Activated CD4-positive, alpha-beta T cell treated with anti-CD3 and anti-CD28 coated beads, Interleukin-2, amount 10 ng/mL, durations not matched to agents 24 days and 14 days (primary cell): Measurements from ENCODE around the gene C1orf87. TPM values are rescaled to one million over a fixed set of nuclear protein-coding genes. Genes with fewer than 3 reads are reported as not detected.
A peak's percentile ranks its signal among the peaks of the same experiment; 100 is the strongest.

ENCODE experiments used
- DNase-seq: peaks from one replicate; pipeline ENCODE4 v3.0.0; 2022
- H3K27ac Mint-ChIP-seq: one replicate; pipeline ENCODE4 v1.8.0; 2022; ENCODE audit warnings: mild to moderate bottlenecking, mixed read lengths
- H3K27me3 Mint-ChIP-seq: one replicate; pipeline ENCODE4 v1.8.0; 2022; ENCODE audit warnings: mixed read lengths
- H3K36me3 Mint-ChIP-seq: one replicate; pipeline ENCODE4 v1.8.0; 2022; ENCODE audit warnings: low read depth, mild to moderate bottlenecking, mixed read lengths
- H3K4me1 Mint-ChIP-seq: one replicate; pipeline ENCODE4 v1.8.0; 2021; ENCODE audit warnings: mixed read lengths
- H3K4me3 Mint-ChIP-seq: one replicate; pipeline ENCODE4 v1.8.0; 2022; ENCODE audit warnings: mild to moderate bottlenecking, moderate library complexity, mixed read lengths
- H3K9me3 Mint-ChIP-seq: one replicate; pipeline ENCODE4 v1.8.0; 2021; ENCODE audit warnings: mixed read lengths
- intact Hi-C: fragments of 100-400 bp; cut with micrococcal nuclease; formaldehyde crosslinking; loops from one replicate; pipeline ENCODE4 v1.15.1; 2023
- total RNA-seq: library from RNA; stranded (reverse); gene quantifications from 2 replicates; pipeline ENCODE4 v1.2.3, GENCODE V29; 2022

Gene C1orf87
- total RNA-seq, 1 donor from 2014 or later, result not detected

- Mint-ChIP-seq H3K4me3 (no peak overlapping the region), H3K4me1 (no peaks in the 10 kb centered on the region), H3K27ac (no peak overlapping the region), H3K9me3 (no peaks in the 10 kb centered on the region), H3K27me3 (no peaks in the 10 kb centered on the region), H3K36me3 (no peaks in the 10 kb centered on the region)
- peak; percentile 19 for DNase-seq
- intact Hi-C loops, result no loop called here
Observed at GRCh38 chr1:60041783-60042182, 31.8 kb downstream of the C1orf87 start.

GRCh38 chr1:60037669-60038068, 35.9 kb downstream of the C1orf87 start:
- Mint-ChIP-seq H3K9me3 (no peaks in the 10 kb centered on the region), H3K27ac (no peak overlapping the region), H3K4me1 (no peaks in the 10 kb centered on the region), H3K36me3 (no peaks in the 10 kb centered on the region), H3K27me3 (no peaks in the 10 kb centered on the region), H3K4me3 (no peak overlapping the region)
- DNase-seq, result no peak
- intact Hi-C loops, result no loop called here

GRCh38 chr1:60036856-60037460, 36.6 kb downstream of the C1orf87 start:
- no peaks in the 10 kb centered on the region for H3K36me3 Mint-ChIP-seq
- no peak overlapping the region for H3K27ac Mint-ChIP-seq
- H3K9me3 Mint-ChIP-seq, result no peaks in the 10 kb centered on the region
- no peaks in the 10 kb centered on the region for H3K27me3 Mint-ChIP-seq
- no peaks in the 10 kb centered on the region for H3K4me1 Mint-ChIP-seq
- intact Hi-C loops, result no loop called here
- DNase-seq, result no peak
- no peak overlapping the region for H3K4me3 Mint-ChIP-seq

- intact Hi-C loops, result no loop called here
- H3K27me3 Mint-ChIP-seq, result no peaks in the 10 kb centered on the region
- no peak overlapping the region for H3K4me3 Mint-ChIP-seq
- no peak overlapping the region for H3K27ac Mint-ChIP-seq
- H3K4me1 Mint-ChIP-seq, result no peaks in the 10 kb centered on the region
- H3K36me3 Mint-ChIP-seq, result no peaks in the 10 kb centered on the region
- DNase-seq, result no peak
- no peaks in the 10 kb centered on the region for H3K9me3 Mint-ChIP-seq
Observed at GRCh38 chr1:60035921-60036320, 37.6 kb downstream of the C1orf87 start.

GRCh38 chr1:60034999-60035398, 38.6 kb downstream of the C1orf87 start:
- DNase-seq, result no peak
- Mint-ChIP-seq H3K4me3 (no peak overlapping the region), H3K9me3 (no peaks in the 10 kb centered on the region), H3K27me3 (no peaks in the 10 kb centered on the region), H3K4me1 (no peaks in the 10 kb centered on the region), H3K36me3 (no peaks in the 10 kb centered on the region), H3K27ac (no peak overlapping the region)
- intact Hi-C loops, result no loop called here

- Mint-ChIP-seq H3K27ac (no peak overlapping the region), H3K4me3 (no peak overlapping the region), H3K36me3 (no peaks in the 10 kb centered on the region), H3K4me1 (no peaks in the 10 kb centered on the region), H3K27me3 (no peaks in the 10 kb centered on the region), H3K9me3 (no peaks in the 10 kb centered on the region)
- intact Hi-C loops, result no loop called here
- DNase-seq, result no peak
Observed at GRCh38 chr1:60033066-60033465, 40.5 kb downstream of the C1orf87 start.

- H3K4me3 Mint-ChIP-seq, result no peak overlapping the region
- no peak for DNase-seq
- intact Hi-C loops, result no loop called here
- no peak overlapping the region for H3K27ac Mint-ChIP-seq
- no peaks in the 10 kb centered on the region for H3K4me1 Mint-ChIP-seq
- no peaks in the 10 kb centered on the region for H3K9me3 Mint-ChIP-seq
- no peaks in the 10 kb centered on the region for H3K27me3 Mint-ChIP-seq
- H3K36me3 Mint-ChIP-seq, result no peaks in the 10 kb centered on the region
Observed at GRCh38 chr1:60031146-60031545, 42.4 kb downstream of the C1orf87 start.

GRCh38 chr1:60025552-60025951, 48.0 kb downstream of the C1orf87 start:
- Mint-ChIP-seq H3K4me1 (no peaks in the 10 kb centered on the region), H3K4me3 (no peak overlapping the region), H3K27ac (no peak overlapping the region)

GRCh38 chr1:60017508-60018205, 55.9 kb downstream of the C1orf87 start:
- Mint-ChIP-seq H3K9me3 (no peaks in the 10 kb centered on the region), H3K27ac (no peak overlapping the region), H3K36me3 (no peaks in the 10 kb centered on the region), H3K27me3 (peaks cover 3% of the 10 kb centered on the region), H3K4me1 (no peaks in the 10 kb centered on the region), H3K4me3 (no peak overlapping the region)
- DNase-seq, result no peak
- intact Hi-C loops, result no loop called here

More at GRCh38 chr1:60025552-60025951, 48.0 kb downstream of the C1orf87 start:
- Mint-ChIP-seq H3K36me3 (no peaks in the 10 kb centered on the region), H3K27me3 (peaks cover 7% of the 10 kb centered on the region), H3K9me3 (no peaks in the 10 kb centered on the region)
- intact Hi-C loops, result no loop called here
- no peak for DNase-seq

- Mint-ChIP-seq H3K36me3 (no peaks in the 10 kb centered on the region), H3K27me3 (peaks cover 7% of the 10 kb centered on the region), H3K4me3 (no peak overlapping the region), H3K9me3 (no peaks in the 10 kb centered on the region), H3K4me1 (no peaks in the 10 kb centered on the region), H3K27ac (no peak overlapping the region)
- intact Hi-C loops, result no loop called here
- no peak for DNase-seq
Observed at GRCh38 chr1:60010690-60011089, 62.9 kb downstream of the C1orf87 start.

GRCh38 chr1:60008500-60008899, 65.1 kb downstream of the C1orf87 start:
- intact Hi-C loops, result no loop called here
- no peak for DNase-seq
- Mint-ChIP-seq H3K9me3 (no peaks in the 10 kb centered on the region), H3K4me3 (no peak overlapping the region), H3K4me1 (no peaks in the 10 kb centered on the region), H3K27ac (no peak overlapping the region), H3K27me3 (peaks cover 7% of the 10 kb centered on the region), H3K36me3 (no peaks in the 10 kb centered on the region)

- Mint-ChIP-seq H3K9me3 (no peaks in the 10 kb centered on the region), H3K36me3 (no peaks in the 10 kb centered on the region), H3K27ac (no peak overlapping the region), H3K27me3 (peaks cover 3% of the 10 kb centered on the region), H3K4me1 (no peaks in the 10 kb centered on the region), H3K4me3 (no peak overlapping the region)
- intact Hi-C loops, result no loop called here
- DNase-seq, result no peak
Observed at GRCh38 chr1:60000625-60001024, 72.9 kb downstream of the C1orf87 start.

- Mint-ChIP-seq H3K36me3 (no peaks in the 10 kb centered on the region), H3K4me3 (no peak overlapping the region), H3K4me1 (no peaks in the 10 kb centered on the region), H3K27ac (no peak overlapping the region), H3K9me3 (no peaks in the 10 kb centered on the region), H3K27me3 (peaks cover 3% of the 10 kb centered on the region)
- DNase-seq, result no peak
- intact Hi-C loops, result no loop called here
Observed at GRCh38 chr1:59999746-60000145, 73.8 kb downstream of the C1orf87 start.

GRCh38 chr1:59999006-59999405, 74.6 kb downstream of the C1orf87 start:
- no peaks in the 10 kb centered on the region for H3K36me3 Mint-ChIP-seq
- DNase-seq, result no peak
- H3K4me1 Mint-ChIP-seq, result no peaks in the 10 kb centered on the region
- intact Hi-C loops, result no loop called here
- H3K27ac Mint-ChIP-seq, result no peak overlapping the region
- peaks cover 3% of the 10 kb centered on the region for H3K27me3 Mint-ChIP-seq
- H3K9me3 Mint-ChIP-seq, result no peaks in the 10 kb centered on the region
- H3K4me3 Mint-ChIP-seq, result no peak overlapping the region
